ENCODE measurements around the gene HOXD3. TPM values are rescaled to one million over a fixed set of nuclear protein-coding genes. Genes with fewer than 3 reads are reported as not detected.

Gene HOXD3
- total RNA-seq, 1 experiment from 2014 or later = not detected

GRCh38 chr2:176173567-176174381 lies 16.7 kb downstream of the HOXD3 start:
- Histone ChIP-seq H2AFZ (ENCODE audit: low read length) (no peak overlapping the region), H3K4me2 (ENCODE audit: insufficient read depth, insufficient read length, low read length) (no peak overlapping the region), H3K27me3 (ENCODE audit: insufficient read depth, low read length) (peaks cover 100% of the 10 kb centered on the region), H3K9ac (ENCODE audit: extremely low read depth, insufficient read length, low read length) (no peak overlapping the region), H4K91ac (ENCODE audit: insufficient read length, low read depth, low read length) (no peak overlapping the region), H3K18ac (ENCODE audit: insufficient read length, low read depth, low read length) (no peak overlapping the region), H2BK5ac (ENCODE audit: insufficient read length, low read length) (no peak overlapping the region), H2BK12ac (ENCODE audit: insufficient read length, low read depth, low read length) (no peak overlapping the region), H3K27ac (ENCODE audit: insufficient read length, low read depth, low read length) (no peak overlapping the region), H3K4ac (ENCODE audit: low read depth, low read length) (no peak overlapping the region), H3K23ac (ENCODE audit: insufficient read length, low read depth, low read length) (no peak overlapping the region), H3K4me1 (ENCODE audit: insufficient read depth, low read length) (no peaks in the 10 kb centered on the region), H3K14ac (ENCODE audit: insufficient read depth, low read length) (no peak overlapping the region), H3K9me3 (ENCODE audit: control insufficient read depth, low read depth, low read length) (no peaks in the 10 kb centered on the region), H2AK5ac (ENCODE audit: insufficient read length, low read length) (no peak overlapping the region), H2BK20ac (ENCODE audit: low read depth, low read length, poor library complexity, severe bottlenecking) (no peak overlapping the region), H3K56ac (ENCODE audit: insufficient read length, low read depth, low read length) (no peak overlapping the region), H4K8ac (replicated peaks; ENCODE audit: insufficient read length, low read depth, low read length) (no peak overlapping the region), H2BK120ac (ENCODE audit: low read depth, low read length, poor library complexity, severe bottlenecking) (no peak overlapping the region), H3K79me1 (ENCODE audit: insufficient read depth, low read depth, low read length, poor library complexity, severe bottlenecking) (no peaks in the 10 kb centered on the region), H3K79me2 (ENCODE audit: insufficient read depth, low read length) (no peaks in the 10 kb centered on the region), H4K5ac (ENCODE audit: insufficient read length, low read depth, low read length) (no peak overlapping the region), H3K23me2 (ENCODE audit: insufficient read length, low read depth, low read length, poor library complexity, severe bottlenecking) (no peaks in the 10 kb centered on the region), H4K20me1 (ENCODE audit: control insufficient read depth, insufficient read depth, insufficient read length) (no peaks in the 10 kb centered on the region), H3T11ph (ENCODE audit: low read length) (no peak overlapping the region), H2BK15ac (ENCODE audit: low read depth, low read length) (no peak overlapping the region)
- no CpG with 5 or more reads among the region's 7 CpGs for WGBS (ENCODE audit: extremely low coverage, insufficient read length, low lambda C conversion rate)
- H3K4me3 Mint-ChIP-seq = no peak overlapping the region
- H3K27ac Mint-ChIP-seq = no peak overlapping the region; a peak in 1 of 7 replicates
- no peak for DNase-seq
- H3K27me3 Mint-ChIP-seq (ENCODE audit: low read depth) = peaks cover 100% of the 10 kb centered on the region
- peaks cover 3 to 18% of the 10 kb centered on the region in 2 experiments for H3K9me3 Mint-ChIP-seq
- H3K36me3 Mint-ChIP-seq (ENCODE audit: insufficient read depth in 1 of 3, low read depth in 3 of 3) = peaks cover 0 to 6% (median 0%) of the 10 kb centered on the region in 3 experiments; a peak in 2 of 7 replicates
- H3K4me1 Mint-ChIP-seq = peaks cover 35 to 47% of the 10 kb centered on the region in 2 experiments
- TF ChIP-seq CTCF (conservative IDR thresholded peaks at IDR 0.05) = no peak

All from H9 (cell line).